ENCODE measurements around the gene UCN3. TPM values are rescaled to one million over a fixed set of nuclear protein-coding genes. Genes with fewer than 3 reads are reported as not detected.
A peak's percentile ranks its signal among the peaks of the same experiment; 100 is the strongest.

Gene UCN3
- total RNA-seq, 1 donor: not detected

DNA sequence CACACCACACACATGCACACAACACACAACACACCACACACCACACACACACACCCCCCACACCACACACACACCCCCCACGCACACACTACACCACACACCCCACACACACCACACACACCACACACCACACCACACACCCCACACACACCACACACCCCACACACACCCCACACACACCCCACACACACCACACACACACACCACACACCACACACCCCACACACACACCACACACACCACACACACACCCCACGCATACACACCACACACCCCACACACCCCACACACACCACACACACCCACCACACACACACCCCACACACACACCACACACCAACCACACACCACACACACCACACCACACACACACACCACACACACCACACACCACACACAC, 16.4 kb downstream of the UCN3 start:
- Histone ChIP-seq H3K36me3 (ENCODE audit: insufficient read depth, low read length) (no peaks in the 10 kb centered on the region), H3K4me3 (ENCODE audit: insufficient read depth, low read length) (no peak overlapping the region), H4K20me1 (ENCODE audit: insufficient read depth, low read length) (no peaks in the 10 kb centered on the region), H2AFZ (ENCODE audit: low read length) (no peak overlapping the region), H3K4me1 (ENCODE audit: insufficient read depth, low read length) (no peaks in the 10 kb centered on the region), H3K9me3 (ENCODE audit: low read depth, low read length) (no peaks in the 10 kb centered on the region), H3K27me3 (ENCODE audit: insufficient read depth, low read length) (peaks cover 4% of the 10 kb centered on the region), H3K79me2 (ENCODE audit: insufficient read depth, low read length) (no peaks in the 10 kb centered on the region), H3K4me2 (ENCODE audit: insufficient read depth, low read length) (no peak overlapping the region), H3K27ac (ENCODE audit: low read depth, low read length) (no peak overlapping the region)
- no peak for DNase-seq (ENCODE audit: insufficient read length, low spot score, missing footprints)
- TF ChIP-seq, protein P1, sequence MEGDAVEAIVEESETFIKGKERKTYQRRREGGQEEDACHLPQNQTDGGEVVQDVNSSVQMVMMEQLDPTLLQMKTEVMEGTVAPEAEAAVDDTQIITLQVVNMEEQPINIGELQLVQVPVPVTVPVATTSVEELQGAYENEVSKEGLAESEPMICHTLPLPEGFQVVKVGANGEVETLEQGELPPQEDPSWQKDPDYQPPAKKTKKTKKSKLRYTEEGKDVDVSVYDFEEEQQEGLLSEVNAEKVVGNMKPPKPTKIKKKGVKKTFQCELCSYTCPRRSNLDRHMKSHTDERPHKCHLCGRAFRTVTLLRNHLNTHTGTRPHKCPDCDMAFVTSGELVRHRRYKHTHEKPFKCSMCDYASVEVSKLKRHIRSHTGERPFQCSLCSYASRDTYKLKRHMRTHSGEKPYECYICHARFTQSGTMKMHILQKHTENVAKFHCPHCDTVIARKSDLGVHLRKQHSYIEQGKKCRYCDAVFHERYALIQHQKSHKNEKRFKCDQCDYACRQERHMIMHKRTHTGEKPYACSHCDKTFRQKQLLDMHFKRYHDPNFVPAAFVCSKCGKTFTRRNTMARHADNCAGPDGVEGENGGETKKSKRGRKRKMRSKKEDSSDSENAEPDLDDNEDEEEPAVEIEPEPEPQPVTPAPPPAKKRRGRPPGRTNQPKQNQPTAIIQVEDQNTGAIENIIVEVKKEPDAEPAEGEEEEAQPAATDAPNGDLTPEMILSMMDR (IDR thresholded peaks at IDR 0.05; ENCODE audit: extremely low read depth, low read depth, low read length): no peak

DNA sequence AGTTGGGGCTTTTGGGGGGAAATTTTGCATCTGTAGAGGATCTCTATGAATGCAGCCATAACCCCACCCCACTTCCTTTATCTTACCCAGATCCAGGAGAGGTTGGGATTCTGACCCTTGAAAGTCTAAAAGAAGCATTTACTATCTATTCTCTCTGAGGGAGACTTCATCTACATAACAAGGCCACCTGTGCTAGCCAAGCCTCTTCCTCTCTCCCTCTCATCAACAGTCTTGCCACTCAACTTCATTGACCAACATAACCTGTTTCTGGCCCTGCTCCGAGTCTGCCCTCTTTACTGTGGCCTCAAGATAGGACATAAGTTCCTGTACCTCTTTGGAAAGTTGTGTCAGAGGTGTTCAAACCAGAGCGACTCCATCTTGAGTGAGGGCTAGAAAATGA, 20.5 kb downstream of the UCN3 start:
- no peak overlapping the region for H2AFZ ChIP-seq (ENCODE audit: low read length)
- H3K27ac ChIP-seq (ENCODE audit: low read depth, low read length): no peak overlapping the region
- TF ChIP-seq, protein P1 (IDR thresholded peaks at IDR 0.05; ENCODE audit: extremely low read depth, low read depth, low read length): no peak
- DNase-seq (ENCODE audit: insufficient read length, low spot score, missing footprints): peak; percentile 31
- no peak overlapping the region for H3K4me2 ChIP-seq (ENCODE audit: insufficient read depth, low read length)
- H4K20me1 ChIP-seq (ENCODE audit: insufficient read depth, low read length): no peaks in the 10 kb centered on the region
- H3K4me3 ChIP-seq (ENCODE audit: insufficient read depth, low read length): no peak overlapping the region
- no peaks in the 10 kb centered on the region for H3K36me3 ChIP-seq (ENCODE audit: insufficient read depth, low read length)
- no peaks in the 10 kb centered on the region for H3K9me3 ChIP-seq (ENCODE audit: low read depth, low read length)
- H3K79me2 ChIP-seq (ENCODE audit: insufficient read depth, low read length): no peaks in the 10 kb centered on the region
- no peaks in the 10 kb centered on the region for H3K4me1 ChIP-seq (ENCODE audit: insufficient read depth, low read length)
- peaks cover 4% of the 10 kb centered on the region for H3K27me3 ChIP-seq (ENCODE audit: insufficient read depth, low read length)

DNA sequence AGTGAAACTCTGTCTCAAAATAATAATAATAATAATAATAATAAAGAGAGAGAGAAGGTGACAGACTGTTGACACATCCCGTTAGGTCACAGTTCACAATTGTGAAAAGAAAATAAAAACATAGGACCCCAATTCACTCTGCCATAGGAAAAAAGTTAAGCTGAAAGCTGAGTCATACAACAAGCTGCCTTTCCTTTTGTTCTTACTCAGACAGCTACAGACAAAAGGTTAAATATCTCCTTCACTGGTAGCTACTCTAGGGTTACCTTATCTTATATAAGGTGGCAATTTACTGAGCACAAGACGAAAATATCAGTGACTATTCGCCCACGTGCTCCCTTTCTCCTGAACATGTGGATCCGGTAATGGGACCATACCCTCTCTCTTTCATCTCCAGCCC, 22.4 kb downstream of the UCN3 start:
- TF ChIP-seq, protein P1 (IDR thresholded peaks at IDR 0.05; ENCODE audit: extremely low read depth, low read depth, low read length): no peak

DNA sequence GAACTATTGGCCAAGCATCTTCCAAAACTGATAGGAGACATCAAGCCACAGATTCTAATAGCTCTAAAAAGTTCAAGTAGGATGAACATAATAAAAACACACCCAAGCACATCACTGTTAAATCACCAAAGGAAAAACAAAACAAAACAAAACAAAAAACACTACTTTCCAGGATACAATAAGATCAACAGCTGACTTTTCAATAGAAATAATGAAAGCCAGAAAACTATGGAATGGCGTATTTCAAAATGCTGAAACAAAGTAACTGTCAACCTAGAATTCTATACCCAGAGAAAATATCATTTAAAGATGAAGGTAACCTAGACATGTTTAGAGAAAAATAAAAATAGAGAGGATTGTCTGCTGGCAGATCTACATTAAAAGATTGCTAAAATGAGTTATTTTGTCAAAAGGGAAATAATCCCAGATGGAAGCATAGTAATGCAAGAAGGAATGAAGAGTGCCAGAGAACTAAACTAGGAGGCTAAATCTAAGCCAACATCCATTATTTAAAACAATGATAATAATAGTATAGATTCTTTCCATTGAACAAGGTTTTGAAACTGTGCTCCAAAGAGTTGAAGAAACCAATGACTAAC, 25.9 kb downstream of the UCN3 start:
- H3K79me2 ChIP-seq (ENCODE audit: insufficient read depth, low read length): no peaks in the 10 kb centered on the region
- H4K20me1 ChIP-seq (ENCODE audit: insufficient read depth, low read length): no peaks in the 10 kb centered on the region
- H3K4me2 ChIP-seq (ENCODE audit: insufficient read depth, low read length): no peak overlapping the region
- H3K4me1 ChIP-seq (ENCODE audit: insufficient read depth, low read length): no peaks in the 10 kb centered on the region
- H3K4me3 ChIP-seq (ENCODE audit: insufficient read depth, low read length): no peak overlapping the region
- no peaks in the 10 kb centered on the region for H3K36me3 ChIP-seq (ENCODE audit: insufficient read depth, low read length)
- DNase-seq (ENCODE audit: insufficient read length, low spot score, missing footprints): no peak
- no peak overlapping the region for H3K27ac ChIP-seq (ENCODE audit: low read depth, low read length)
- peaks cover 4% of the 10 kb centered on the region for H3K9me3 ChIP-seq (ENCODE audit: low read depth, low read length)
- no peaks in the 10 kb centered on the region for H3K27me3 ChIP-seq (ENCODE audit: insufficient read depth, low read length)
- H2AFZ ChIP-seq (ENCODE audit: low read length): no peak overlapping the region
- TF ChIP-seq, protein P1 (IDR thresholded peaks at IDR 0.05; ENCODE audit: extremely low read depth, low read depth, low read length): no peak

More for the DNA sequence above, 22.4 kb downstream of the UCN3 start:
- H3K79me2 ChIP-seq (ENCODE audit: insufficient read depth, low read length): no peaks in the 10 kb centered on the region
- peaks cover 4% of the 10 kb centered on the region for H3K27me3 ChIP-seq (ENCODE audit: insufficient read depth, low read length)
- H4K20me1 ChIP-seq (ENCODE audit: insufficient read depth, low read length): no peaks in the 10 kb centered on the region
- no peaks in the 10 kb centered on the region for H3K4me1 ChIP-seq (ENCODE audit: insufficient read depth, low read length)
- H3K36me3 ChIP-seq (ENCODE audit: insufficient read depth, low read length): no peaks in the 10 kb centered on the region
- H3K9me3 ChIP-seq (ENCODE audit: low read depth, low read length): peaks cover 4% of the 10 kb centered on the region
- H3K4me3 ChIP-seq (ENCODE audit: insufficient read depth, low read length): no peak overlapping the region
- H3K27ac ChIP-seq (ENCODE audit: low read depth, low read length): no peak overlapping the region
- H3K4me2 ChIP-seq (ENCODE audit: insufficient read depth, low read length): no peak overlapping the region
- H2AFZ ChIP-seq (ENCODE audit: low read length): no peak overlapping the region
- DNase-seq (ENCODE audit: insufficient read length, low spot score, missing footprints): peak; percentile 34
